A673 (cell line): Measurements from ENCODE around the gene CLSTN2. TPM values are rescaled to one million over a fixed set of nuclear protein-coding genes. Genes with fewer than 3 reads are reported as not detected.
A peak's percentile ranks its signal among the peaks of the same experiment; 100 is the strongest.

ENCODE experiments used
- BruUV-seq: library from RNA; stranded (reverse); fragments of 400-500 nt; replicated peaks from 2 replicates; lab custom pipeline; 2021; lab: Mats Ljungman, UMichigan
- CTCF ChIA-PET: fragments of 300-600 bp; sonication (Branson Sonifier 250); formaldehyde crosslinking; loops from one replicate; lab custom pipeline; 2022; ENCODE audit warnings: antibody characterized with exemption; lab: Charles Lee
- POLR2A ChIA-PET: fragments of 300-600 bp; sonication (Branson Sonifier 250); formaldehyde crosslinking; loops from one replicate; lab custom pipeline; 2022; ENCODE audit warnings: antibody characterized with exemption; ENCODE audit not compliant: low non-redundant PET; lab: Charles Lee
- DNase-seq: peaks from one replicate; pipeline ENCODE4 v3.0.0-alpha.2; 2015; ENCODE audit warnings: low spot score
- H3K27ac ChIP-seq: fragments of 200-600 bp; sonication (generic); 2 replicates; pipeline ENCODE4 v1.5.1; 2016; ENCODE audit warnings: mixed run types, low read depth, mild to moderate bottlenecking, mixed read lengths, antibody characterized with exemption, low read length; ENCODE audit not compliant: poor library complexity, severe bottlenecking
- H3K27me3 ChIP-seq: fragments of 200-600 bp; sonication (generic); replicated peaks from 2 replicates; pipeline ENCODE4 v1.6.1; 2017; ENCODE audit warnings: mixed run types, low read depth, mild to moderate bottlenecking, mixed read lengths, antibody characterized with exemption, low read length; ENCODE audit not compliant: insufficient read depth, poor library complexity
- H3K36me3 ChIP-seq: fragments of 200-600 bp; sonication (generic); 2 replicates; pipeline ENCODE4 v1.6.1; 2016; ENCODE audit warnings: mixed run types, mild to moderate bottlenecking, mixed read lengths, antibody characterized with exemption, low read length; ENCODE audit not compliant: insufficient read depth, poor library complexity, severe bottlenecking
- H3K4me1 ChIP-seq: fragments of 200-600 bp; sonication (generic); 2 replicates; pipeline ENCODE4 v1.6.1; 2017; ENCODE audit warnings: mixed run types, mild to moderate bottlenecking, mixed read lengths, antibody characterized with exemption, low read length; ENCODE audit not compliant: insufficient read depth, poor library complexity, severe bottlenecking
- H3K4me3 ChIP-seq: fragments of 200-600 bp; sonication (generic); 2 replicates; pipeline ENCODE4 v1.5.1; 2016; ENCODE audit warnings: low read depth, mixed run types, mild to moderate bottlenecking, mixed read lengths, low read length; ENCODE audit not compliant: poor library complexity, severe bottlenecking
- H3K9me3 ChIP-seq: fragments of 200-600 bp; sonication (generic); 2 replicates; pipeline ENCODE4 v1.6.1; 2016; ENCODE audit warnings: mixed run types, low read depth, mild to moderate bottlenecking, mixed read lengths, antibody characterized with exemption, low read length; ENCODE audit not compliant: poor library complexity, severe bottlenecking
- CTCF ChIP-seq: fragments of 300-800, 200-600 bp; sonication (generic); conservative IDR thresholded peaks from 2 replicates; pipeline ENCODE4 v1.5.1; 2017; ENCODE audit warnings: low read depth, mild to moderate bottlenecking, antibody characterized with exemption, low read length, moderate library complexity, mixed read lengths
- EZH2 ChIP-seq: fragments of 200-600 bp; sonication (generic); IDR thresholded peaks from 2 replicates; pipeline ENCODE4 v1.6.1; 2017; ENCODE audit warnings: borderline replicate concordance, low read depth, mild to moderate bottlenecking, mixed read lengths, antibody characterized with exemption, low read length; ENCODE audit not compliant: poor library complexity, severe bottlenecking
- intact Hi-C: fragments of 100-400 bp; cut with micrococcal nuclease; formaldehyde crosslinking; loops from one replicate; pipeline ENCODE4 v1.10.0; 2022; ENCODE audit not compliant: unreplicated experiment
- total RNA-seq: library from RNA; stranded (reverse); gene quantifications from 2 replicates; pipeline ENCODE4 v1.2.3, GENCODE V29; 2021

CLSTN2 gene
- total RNA-seq, 1 experiment from 2014 or later: 50.7 TPM

DNA sequence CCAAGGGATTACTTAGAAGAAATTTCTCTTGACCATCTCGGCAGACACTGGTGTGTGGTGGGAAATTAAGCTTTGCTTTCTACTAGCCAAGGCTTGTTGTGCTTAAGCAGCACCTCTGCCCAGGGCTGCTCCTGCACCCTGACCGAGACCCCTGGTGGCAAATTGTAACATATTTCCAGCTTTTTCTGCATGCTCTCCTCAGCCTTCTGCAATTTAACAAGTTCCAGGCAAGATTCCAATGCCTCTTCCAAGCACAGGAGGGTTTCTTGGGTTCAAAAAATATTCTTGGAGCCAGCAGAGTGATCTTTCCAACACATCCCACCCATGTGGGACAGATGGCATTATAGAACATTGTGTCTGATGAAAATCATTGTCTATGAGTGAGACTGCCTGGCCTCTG lies 210.5 kb downstream of the CLSTN2 start:
- no peaks in the 10 kb centered on the region for H3K36me3 ChIP-seq
- no TSS peak for BruUV-seq
- no peak for DNase-seq
- no peak overlapping the region for H3K27ac ChIP-seq
- H3K4me1 ChIP-seq: no peaks in the 10 kb centered on the region
- ChIA-PET CTCF (no interaction called here), POLR2A (no interaction called here)
- TF ChIP-seq EZH2 (no peak), CTCF (no peak)
- no peaks in the 10 kb centered on the region for H3K9me3 ChIP-seq
- H3K4me3 ChIP-seq: no peak overlapping the region
- intact Hi-C loops: no loop called here
- no peaks in the 10 kb centered on the region for H3K27me3 ChIP-seq

GRCh38 chr3:140146668-140147067 lies 211.7 kb downstream of the CLSTN2 start:
- no TSS peak for BruUV-seq
- TF ChIP-seq CTCF (no peak), EZH2 (no peak)

DNA sequence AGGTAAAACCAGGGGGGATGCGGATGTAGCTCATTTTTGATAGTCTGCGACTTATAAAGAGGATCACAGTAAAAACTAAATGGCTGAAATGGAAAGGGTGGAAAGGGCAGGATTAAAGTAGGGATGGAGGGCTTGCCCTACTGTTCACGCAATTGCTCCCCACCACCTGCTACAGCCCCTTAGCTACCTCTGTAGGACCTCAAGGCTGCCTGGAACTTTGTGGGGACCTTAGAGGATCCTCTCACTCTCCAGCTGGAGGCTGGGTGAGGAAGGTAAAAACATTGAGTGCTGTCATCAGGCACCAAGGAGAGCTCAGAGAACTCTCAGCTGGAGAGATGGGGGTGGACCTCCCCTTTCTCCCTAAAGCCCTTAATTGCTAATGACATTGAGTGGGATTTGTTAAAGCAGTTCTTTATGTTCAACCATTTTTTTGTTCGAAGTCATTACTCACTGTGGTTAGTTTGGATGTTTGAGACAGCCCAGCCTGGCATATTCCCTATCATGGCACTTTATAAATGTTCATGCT lies 213.0 kb downstream of the CLSTN2 start:
- no peak overlapping the region for H3K4me3 ChIP-seq
- no peak for TF ChIP-seq CTCF
- TF ChIP-seq EZH2: no peak
- intact Hi-C loops: no loop called here
- DNase-seq: peak; percentile 7
- H3K4me1 ChIP-seq: no peaks in the 10 kb centered on the region
- H3K27me3 ChIP-seq: no peaks in the 10 kb centered on the region
- H3K9me3 ChIP-seq: no peaks in the 10 kb centered on the region
- H3K36me3 ChIP-seq: no peaks in the 10 kb centered on the region
- no peak overlapping the region for H3K27ac ChIP-seq
- ChIA-PET POLR2A (no interaction called here), CTCF (no interaction called here)
- no TSS peak for BruUV-seq

More at GRCh38 chr3:140146668-140147067, 211.7 kb downstream of the CLSTN2 start:
- CTCF ChIA-PET: no interaction called here
- no peak for DNase-seq
- H3K36me3 ChIP-seq: no peaks in the 10 kb centered on the region
- H3K27ac ChIP-seq: no peak overlapping the region
- POLR2A ChIA-PET: no interaction called here
- intact Hi-C loops: no loop called here
- H3K4me3 ChIP-seq: no peak overlapping the region
- no peaks in the 10 kb centered on the region for H3K27me3 ChIP-seq
- no peaks in the 10 kb centered on the region for H3K4me1 ChIP-seq
- no peaks in the 10 kb centered on the region for H3K9me3 ChIP-seq
